Skeletal muscle satellite cell (primary cell): ENCODE data around the gene TMIE. TPM values are rescaled to one million over a fixed set of nuclear protein-coding genes. Genes with fewer than 3 reads are reported as not detected.

Experiments
- H3K27me3 ChIP-seq: 2 replicates; pipeline ENCODE4 v1.7.0; 2013; ENCODE audit warnings: low read length; ENCODE audit not compliant: control insufficient read depth, insufficient read depth
- H3K36me3 ChIP-seq: 2 replicates; pipeline ENCODE4 v1.7.0; 2013; ENCODE audit warnings: mild to moderate bottlenecking, control low read depth, low read length; ENCODE audit not compliant: insufficient read depth
- H3K4me1 ChIP-seq: 2 replicates; pipeline ENCODE4 v1.7.0; 2013; ENCODE audit warnings: low read length; ENCODE audit not compliant: control insufficient read depth, insufficient read depth
- H3K4me2 ChIP-seq: 2 replicates; pipeline ENCODE4 v1.7.0; 2013; ENCODE audit warnings: mild to moderate bottlenecking, low read length
- H3K4me3 ChIP-seq: 2 replicates; pipeline ENCODE4 v1.7.0; 2013; ENCODE audit warnings: low read length
- H3K9ac ChIP-seq: 2 replicates; pipeline ENCODE4 v1.7.0; 2013; ENCODE audit warnings: mild to moderate bottlenecking, low read depth, low read length, moderate library complexity
- H3K9me3 ChIP-seq: replicated peaks from 2 replicates; pipeline ENCODE4 v1.7.0; 2013; ENCODE audit warnings: mild to moderate bottlenecking, control low read depth, low read length
- total RNA-seq: library from RNA; depleted of rRNA; stranded (reverse); fragments of >200 nt; gene quantifications from 2 replicates; pipeline ENCODE4 v1.2.3, GENCODE V29; 2012; rRNA removed

TMIE gene, protein sequence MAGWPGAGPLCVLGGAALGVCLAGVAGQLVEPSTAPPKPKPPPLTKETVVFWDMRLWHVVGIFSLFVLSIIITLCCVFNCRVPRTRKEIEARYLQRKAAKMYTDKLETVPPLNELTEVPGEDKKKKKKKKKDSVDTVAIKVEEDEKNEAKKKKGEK
- under 0.01 TPM in 1 of 2 replicates, not detected in the other for total RNA-seq

- no peaks in the 10 kb centered on the region for H3K36me3 ChIP-seq
- peak within 1 kb of the TSS; percentile 62 for H3K4me2 ChIP-seq
- no peak within 1 kb of the TSS for H3K9ac ChIP-seq
- no peaks in the 10 kb centered on the region for H3K9me3 ChIP-seq
- H3K4me3 ChIP-seq: peak within 1 kb of the TSS; percentile 42
- H3K4me1 ChIP-seq: peaks cover 2% of the 10 kb centered on the region
- H3K27me3 ChIP-seq: peaks cover 47% of the 10 kb centered on the region
Observed at GRCh38 chr3:46701181-46701939, at the start of gene TMIE. Gene TMIE (plus strand): TSS chr3:46701392. CDS start chr3:46701488, 96 bp downstream.

DNA sequence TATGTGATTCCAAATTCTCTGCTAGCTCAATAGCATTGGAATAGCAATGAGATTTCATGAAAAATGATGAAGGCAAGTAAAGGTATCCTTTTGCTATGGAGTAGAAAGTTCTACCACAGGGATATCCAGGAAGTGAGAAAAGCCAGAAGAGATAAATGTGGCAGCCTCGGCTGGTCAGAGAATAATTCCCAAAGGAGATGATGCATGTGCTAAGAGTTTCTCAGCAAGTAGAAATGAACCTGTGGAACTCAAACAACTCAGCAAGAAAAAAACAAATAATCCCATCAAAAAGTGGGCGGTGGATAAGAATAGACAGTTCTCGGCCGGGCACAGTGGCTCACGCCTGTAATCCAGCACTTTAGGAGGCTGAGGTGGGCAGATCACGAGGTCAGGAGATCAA is 45.9 kb upstream of the TMIE start:
- H3K9me3 ChIP-seq: no peaks in the 10 kb centered on the region
- H3K27me3 ChIP-seq: peaks cover 26% of the 10 kb centered on the region
- H3K4me2 ChIP-seq: no peak overlapping the region
- H3K9ac ChIP-seq: no peak overlapping the region
- H3K4me3 ChIP-seq: no peak overlapping the region
- no peaks in the 10 kb centered on the region for H3K36me3 ChIP-seq
- H3K4me1 ChIP-seq: no peaks in the 10 kb centered on the region

- Histone ChIP-seq H3K4me1 (no peaks in the 10 kb centered on the region), H3K36me3 (no peaks in the 10 kb centered on the region), H3K4me3 (no peak overlapping the region)
Observed at GRCh38 chr3:46656778-46657556, 44.2 kb upstream of the TMIE start.

DNA sequence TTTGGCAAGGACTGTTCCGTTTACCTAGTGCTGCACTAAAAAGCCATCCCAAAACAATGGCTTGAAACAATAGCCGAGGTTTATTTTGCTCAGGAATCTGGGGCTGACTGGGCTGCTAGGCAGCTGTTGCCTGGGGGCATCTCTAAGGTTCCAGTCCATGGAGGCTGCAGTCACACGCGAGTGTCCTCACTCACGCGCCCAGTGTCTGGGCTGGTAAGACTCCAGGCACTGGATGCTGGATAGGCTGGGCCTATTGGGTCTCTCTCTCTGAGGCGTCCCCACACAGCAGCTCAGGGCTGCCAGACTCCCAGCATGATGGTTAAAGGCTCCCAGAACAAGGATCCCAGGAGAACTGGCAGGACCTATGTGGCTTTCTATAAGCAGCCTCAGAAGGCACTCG is 41.9 kb upstream of the TMIE start:
- peaks cover 16% of the 10 kb centered on the region for H3K4me1 ChIP-seq
- no peaks in the 10 kb centered on the region for H3K36me3 ChIP-seq
- no peak overlapping the region for H3K4me3 ChIP-seq
- peaks cover 47% of the 10 kb centered on the region for H3K27me3 ChIP-seq
- no peak overlapping the region for H3K9ac ChIP-seq
- H3K9me3 ChIP-seq: no peaks in the 10 kb centered on the region
- H3K4me2 ChIP-seq: no peak overlapping the region

More at GRCh38 chr3:46656778-46657556, 44.2 kb upstream of the TMIE start:
- no peak overlapping the region for H3K9ac ChIP-seq
- no peaks in the 10 kb centered on the region for H3K9me3 ChIP-seq
- H3K4me2 ChIP-seq: no peak overlapping the region
- peaks cover 38% of the 10 kb centered on the region for H3K27me3 ChIP-seq

DNA sequence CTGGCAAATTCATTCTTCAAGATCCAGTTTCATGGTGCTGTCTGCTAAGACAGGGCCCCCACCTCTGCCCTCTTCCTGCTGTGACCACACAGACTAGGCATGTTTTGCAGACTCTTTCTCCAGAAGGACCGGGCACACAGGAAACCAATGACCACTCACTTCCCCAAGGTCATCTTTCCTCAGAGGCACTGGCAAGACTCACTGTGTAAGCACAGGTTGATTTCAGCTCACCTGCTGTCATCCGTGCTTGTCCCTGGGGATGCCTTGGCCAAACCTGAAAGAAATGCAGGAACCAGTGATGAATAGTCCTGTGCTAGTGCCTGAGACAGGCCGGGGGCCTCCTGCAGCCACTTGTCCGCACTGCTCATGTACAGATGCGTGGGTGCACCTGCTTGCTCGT is 41.2 kb upstream of the TMIE start:
- peaks cover 44% of the 10 kb centered on the region for H3K27me3 ChIP-seq
- no peak overlapping the region for H3K4me2 ChIP-seq
- no peaks in the 10 kb centered on the region for H3K9me3 ChIP-seq
- H3K9ac ChIP-seq: no peak overlapping the region
- H3K36me3 ChIP-seq: no peaks in the 10 kb centered on the region
- H3K4me3 ChIP-seq: no peak overlapping the region
- peaks cover 16% of the 10 kb centered on the region for H3K4me1 ChIP-seq

DNA sequence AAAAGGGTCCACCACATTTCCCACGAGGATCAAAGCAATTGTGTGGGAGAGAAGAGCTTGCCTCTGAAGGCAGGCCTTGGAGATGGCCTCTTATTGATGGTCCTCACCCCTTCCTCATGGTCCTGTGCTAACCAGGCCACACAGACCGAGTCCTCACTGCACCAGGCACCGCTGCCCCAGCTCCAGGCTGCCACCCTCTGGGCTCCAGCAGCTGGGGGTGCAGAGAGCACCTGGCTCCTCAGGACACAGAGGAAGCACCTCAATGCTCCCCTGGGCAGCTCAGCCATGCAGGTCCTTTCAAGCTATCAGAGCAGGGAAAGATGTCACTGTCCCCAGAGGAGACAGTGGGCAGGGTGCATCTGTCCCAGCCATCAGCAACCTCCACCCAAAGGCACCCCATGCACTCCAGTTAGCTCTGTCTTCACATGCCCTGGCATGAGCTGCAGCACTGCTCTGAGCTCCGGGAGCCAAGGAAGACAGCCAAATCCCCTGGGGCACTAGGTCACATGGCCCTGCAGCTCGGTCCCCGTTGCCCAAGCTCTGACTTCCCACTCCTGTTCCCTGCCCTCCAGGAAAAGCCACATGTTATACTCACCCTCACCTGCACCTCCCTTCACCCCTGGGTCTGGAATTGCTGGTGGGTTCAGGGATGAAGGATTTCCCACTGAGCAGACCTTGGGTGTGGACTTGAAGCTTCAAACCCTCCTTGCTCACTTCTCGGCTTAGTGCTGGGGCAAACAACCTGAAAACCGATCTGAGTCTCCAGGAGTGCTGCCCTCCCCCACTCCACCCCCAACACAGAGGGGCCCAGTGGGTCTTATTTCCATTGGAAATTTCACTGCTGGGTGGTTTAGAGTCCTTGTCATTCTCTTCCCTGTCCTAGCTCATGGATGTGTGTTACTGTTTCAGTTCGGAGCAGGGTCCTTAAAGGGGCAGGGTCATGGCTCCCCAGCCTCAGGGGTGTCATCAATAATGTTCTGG is 40.4 kb upstream of the TMIE start:
- peaks cover 40% of the 10 kb centered on the region for H3K27me3 ChIP-seq
- no peaks in the 10 kb centered on the region for H3K9me3 ChIP-seq
- no peak overlapping the region for H3K4me2 ChIP-seq
- H3K4me3 ChIP-seq: no peak overlapping the region
- H3K36me3 ChIP-seq: no peaks in the 10 kb centered on the region
- peaks cover 16% of the 10 kb centered on the region for H3K4me1 ChIP-seq
- no peak overlapping the region for H3K9ac ChIP-seq

GRCh38 chr3:46661776-46662766 is 39.1 kb upstream of the TMIE start:
- peaks cover 40% of the 10 kb centered on the region for H3K27me3 ChIP-seq
- H3K9ac ChIP-seq: no peak overlapping the region
- peak overlapping the region; percentile 54 for H3K4me2 ChIP-seq
- no peaks in the 10 kb centered on the region for H3K9me3 ChIP-seq
- H3K4me3 ChIP-seq: no peak overlapping the region
- no peaks in the 10 kb centered on the region for H3K36me3 ChIP-seq
- peaks cover 16% of the 10 kb centered on the region for H3K4me1 ChIP-seq

GRCh38 chr3:46662771-46663551 is 38.2 kb upstream of the TMIE start:
- Histone ChIP-seq H3K9me3 (no peaks in the 10 kb centered on the region), H3K4me2 (peak overlapping the region; percentile 54), H3K4me3 (peak overlapping the region; percentile 33), H3K36me3 (no peaks in the 10 kb centered on the region), H3K27me3 (peaks cover 44% of the 10 kb centered on the region), H3K4me1 (peaks cover 16% of the 10 kb centered on the region), H3K9ac (no peak overlapping the region)

- Histone ChIP-seq H3K36me3 (no peaks in the 10 kb centered on the region), H3K27me3 (peaks cover 48% of the 10 kb centered on the region), H3K4me1 (peaks cover 16% of the 10 kb centered on the region), H3K4me3 (no peak overlapping the region), H3K9ac (no peak overlapping the region), H3K9me3 (no peaks in the 10 kb centered on the region), H3K4me2 (peak overlapping the region; percentile 54)
Observed at GRCh38 chr3:46663591-46664135, 37.5 kb upstream of the TMIE start.
